UCSD-AML1 (cell line): ENCODE measurements around the gene SPOPL.
"Not testable (repeated sequence)": the region's sequence is repeated elsewhere in the genome, so short reads cannot be mapped to it uniquely, and the experiment has no call there.

Experiments used
- DNase-seq: peaks from one replicate; lab custom pipeline; 2025; ENCODE audit not compliant: unreplicated experiment; lab: John Stamatoyannopoulos, UW

The SPOPL gene

GRCh38 chr2:138523018-138523672, 21.6 kb downstream of the SPOPL start:
- DNase-seq, result not testable (repeated sequence)

- DNase-seq, result peak; percentile 55
Measured at GRCh38 chr2:138523673-138524042, 22.1 kb downstream of the SPOPL start.

GRCh38 chr2:138524353-138524752, 22.8 kb downstream of the SPOPL start:
- not testable (repeated sequence) for DNase-seq

- no peak for DNase-seq
Measured at GRCh38 chr2:138531913-138532312, 30.3 kb downstream of the SPOPL start.

GRCh38 chr2:138534791-138535190, 33.2 kb downstream of the SPOPL start:
- no peak for DNase-seq

- DNase-seq, result no peak
Measured at GRCh38 chr2:138536302-138536701, 34.7 kb downstream of the SPOPL start.

- no peak for DNase-seq
Measured at GRCh38 chr2:138536740-138537139, 35.2 kb downstream of the SPOPL start.

- no peak for DNase-seq
Measured at GRCh38 chr2:138537170-138537915, 35.8 kb downstream of the SPOPL start.

- not testable (repeated sequence) for DNase-seq
Measured at GRCh38 chr2:138544206-138544605, 42.6 kb downstream of the SPOPL start.

GRCh38 chr2:138548796-138549195, 47.2 kb downstream of the SPOPL start:
- DNase-seq, result no peak

- DNase-seq, result no peak
Measured at GRCh38 chr2:138550172-138550571, 48.6 kb downstream of the SPOPL start.

GRCh38 chr2:138550670-138551287, 49.2 kb downstream of the SPOPL start:
- no peak for DNase-seq

GRCh38 chr2:138554123-138554522, 52.6 kb downstream of the SPOPL start:
- no peak for DNase-seq

GRCh38 chr2:138559641-138560040, 58.1 kb downstream of the SPOPL start:
- DNase-seq, result no peak

- DNase-seq, result no peak
Measured at GRCh38 chr2:138564586-138565229, 63.1 kb downstream of the SPOPL start.

GRCh38 chr2:138565230-138565598, 63.6 kb downstream of the SPOPL start:
- no peak for DNase-seq

GRCh38 chr2:138572318-138572717, 70.7 kb downstream of the SPOPL start:
- DNase-seq, result no peak

- DNase-seq, result no peak
Measured at GRCh38 chr2:138577066-138577465, 75.5 kb downstream of the SPOPL start.

GRCh38 chr2:138579556-138579955, 78.0 kb downstream of the SPOPL start:
- no peak for DNase-seq

- no peak for DNase-seq
Measured at GRCh38 chr2:138581909-138582308, 80.3 kb downstream of the SPOPL start.

GRCh38 chr2:138589663-138590062, 88.1 kb downstream of the SPOPL start:
- DNase-seq, result no peak

- no peak for DNase-seq
Measured at GRCh38 chr2:138596403-138596802, 94.8 kb downstream of the SPOPL start.
